Heart right ventricle (tissue), 16 donors: ENCODE measurements around the gene SYNPO. TPM values are rescaled to one million over a fixed set of nuclear protein-coding genes. Genes with fewer than 3 reads are reported as not detected.

Experiments
- ATAC-seq, 8 donors: fragments of 200-7000 bp; cut with Tn5 transposase; one replicate each; pipeline ENCODE4 v1.9.1; 2020; ENCODE audit warnings: mild to moderate bottlenecking in 8 of 8, moderate library complexity in 8 of 8, moderate number of reproducible peaks in 1 of 8
- DNase-seq, 2 donors: peaks; one replicate each; pipeline ENCODE4 v3.0.0-alpha.2; 2020
- H3K27ac ChIP-seq, 10 donors: fragments of 200-600 bp; sonication (generic) in 2 of 10; one replicate each; pipeline versions ENCODE4 v1.5.0 to v1.8.0; 2020 to 2022; ENCODE audit warnings: mild to moderate bottlenecking in 3 of 10
- H3K27me3 ChIP-seq, 7 donors: fragments of 200-600 bp; one replicate each; pipeline ENCODE4 v1.8.0; 2021 to 2022; ENCODE audit warnings: mild to moderate bottlenecking in 2 of 7
- H3K36me3 ChIP-seq, 9 donors: fragments of 200-600 bp; sonication (generic) in 1 of 9; one replicate each; pipeline versions ENCODE4 v1.5.0 to v1.8.0; 2020 to 2022; ENCODE audit warnings: mild to moderate bottlenecking in 2 of 9
- H3K4me1 ChIP-seq, 9 donors: fragments of 200-600 bp; sonication (generic) in 1 of 9; one replicate each; pipeline versions ENCODE4 v1.5.0 to v1.8.0; 2020 to 2022; ENCODE audit warnings: mild to moderate bottlenecking in 4 of 9
- H3K4me3 ChIP-seq, 10 donors: fragments of 200-600 bp; sonication (generic) in 2 of 10; one replicate each; pipeline versions ENCODE4 v1.5.0 to v1.8.0; 2020 to 2022; ENCODE audit warnings: mild to moderate bottlenecking in 7 of 10, moderate library complexity in 2 of 10
- H3K9me3 ChIP-seq, 11 donors: fragments of 200-600 bp in 10 of 11; sonication (generic) in 2 of 11; one replicate each; pipeline versions ENCODE4 v1.5.0 to v1.8.0; 2013 to 2022; ENCODE audit warnings: mild to moderate bottlenecking in 2 of 11, control low read depth in 1 of 11, moderate library complexity in 1 of 11
- CTCF ChIP-seq, 9 donors: fragments of 200-600 bp; sonication (generic) in 2 of 9; IDR thresholded peaks; one replicate each; pipeline versions ENCODE4 v1.5.0 to v1.8.0; 2021 to 2022; ENCODE audit warnings: antibody characterized with exemption in 9 of 9, mild to moderate bottlenecking in 5 of 9, moderate library complexity in 1 of 9
- WGBS, 2 donors: extraction: QIAGEN DNeasy Blood & Tissue Kit; methylation state at CpG; one replicate each; pipeline ENCODE4 v1.1.7; 2013; ENCODE audit warnings: inconsistent platforms in 1 of 2; 5-methylcytosine and 5-hydroxymethylcytosine counted together
- intact Hi-C, 10 donors: fragments of 100-400 bp; cut with DNase I; formaldehyde crosslinking; loops; one replicate each; pipeline versions ENCODE4 v1.11.1 to v1.14.2; 2022
- polyA plus RNA-seq, 2 donors: library from polyadenylated mRNA; stranded (reverse); fragments of 200-250 nt; gene quantifications; one replicate each; pipeline ENCODE4 v1.2.3, GENCODE V29; 2013
- total RNA-seq, 10 donors: library from RNA; stranded (reverse); fragmentation: NEBNext Ultra II Directional in 3 of 10; extraction: Animal tissue kit (Norgen Biotek cat#: 25700) in 3 of 10; gene quantifications; one replicate each; pipeline versions ENCODE4 v1.2.1 to v1.2.4, GENCODE V29; 2021 to 2023
- donor health status: Arrhythmogenic right ventricular cardiomyopathy.
- donor health status: ischemic (EF 13 %, LVEDD 7.1; RV severe dilation, severe dysfunction).
- donor health status: healthy with polysubstance abuse.
- donor health status: DM: no; HTN: yes; CAD: no.
- donor health status: DM: no; HTN: no; CAD: no.
- donor health status: ischemic (EF 25% LVEDD 6.9; RV normal size, moderate dysfunction).
- donor health status: ischemic (EF 25% LVEDD 5.7; RV mildly dilated, moderate dysfunction).
- donor health status: healthy.
- donor health status: DM: yes; HTN: yes; CAD: no.
- donor health status: Ischemic cardiomyopathy.
- donor health status: ischemic (EF 35%, LVEDD 5.7; RV mildly dilated, moderate dysfunction).
- donor health status: nonischemic (EF 11% LVEDD 7.7; RV severe dilation, severe dysfunction).
- donor health status: DM: yes; HTN: yes; CAD: no.
- donor health status: PGD.
- donor health status: ischemic (EF 29% LVEDD 5.4; RV normal size, mild dysfunction).
- donor health status: nonischemic (EF 23%, LVEDD 6.1; RV moderate dilation, normal function).

SYNPO gene
- total and polyA plus RNA-seq, 12 donors = 129 to 777 (median 652) TPM

- Histone ChIP-seq H3K4me3 (no peak overlapping the region), H3K9me3 (no peaks in the 10 kb centered on the region), H3K27ac (peak overlapping the region; percentile 53 to 100 (median 90)), H3K4me1 (peaks cover 35 to 95% (median 83%) of the 10 kb centered on the region in 9 donors), H3K27me3 (peaks cover 0 to 4% (median 0%) of the 10 kb centered on the region in 7 donors), H3K36me3 (peaks cover 0 to 52% (median 7%) of the 10 kb centered on the region in 9 donors)
- WGBS, 2 donors = 38 to 59% methylated on average over 9 of the region's 9 CpGs
- ATAC-seq = peak; percentile 29 to 87 (median 72)
- intact Hi-C loops = loop anchor here in 1 of 10 donors (2.0 kb wide), 1 partner anchor 22 kb away; no protein-coding TSS in a partner anchor
- DNase-seq = peak; percentile 77 to 80
- TF ChIP-seq CTCF (IDR thresholded peaks at IDR 0.05) = no peak
Observed at GRCh38 chr5:150630461-150631325, 9.8 kb upstream of the SYNPO start.

GRCh38 chr5:150631326-150631701 is 9.1 kb upstream of the SYNPO start:
- Histone ChIP-seq H3K4me3 (no peak overlapping the region), H3K36me3 (peaks cover 0 to 52% (median 7%) of the 10 kb centered on the region in 9 donors), H3K27ac (peak overlapping the region; percentile 53 to 100 (median 90)), H3K4me1 (peaks cover 41 to 95% (median 83%) of the 10 kb centered on the region in 9 donors), H3K9me3 (no peaks in the 10 kb centered on the region), H3K27me3 (no peaks in the 10 kb centered on the region)
- ATAC-seq (no peak), DNase-seq (no peak)
- no peak for TF ChIP-seq CTCF (IDR thresholded peaks at IDR 0.05)
- WGBS, 2 donors = 71 to 80% methylated on average over 6 of the region's 6 CpGs
- intact Hi-C loops = loop anchor here in 1 of 10 donors (2.0 kb wide), 1 partner anchor 21 kb away; no protein-coding TSS in a partner anchor

- 38 to 42% methylated on average over 10 of the region's 10 CpGs for WGBS, 2 donors
- Histone ChIP-seq H3K27ac (peak overlapping the region; percentile 53 to 100 (median 90)), H3K4me1 (peaks cover 39 to 95% (median 82%) of the 10 kb centered on the region in 9 donors), H3K36me3 (peaks cover 0 to 56% (median 7%) of the 10 kb centered on the region in 9 donors), H3K4me3 (no peak overlapping the region), H3K27me3 (no peaks in the 10 kb centered on the region), H3K9me3 (no peaks in the 10 kb centered on the region)
- DNase-seq (peak in 1 of 2 donors; percentile 11), ATAC-seq (peak in 6 of 8 donors; percentile 44 to 74 (median 62))
- intact Hi-C loops = no loop called here
- TF ChIP-seq CTCF (IDR thresholded peaks at IDR 0.05) = no peak
Observed at GRCh38 chr5:150632305-150633160, 7.9 kb upstream of the SYNPO start.

GRCh38 chr5:150633429-150633828 is 7.0 kb upstream of the SYNPO start:
- H3K36me3 ChIP-seq = peaks cover 0 to 59% (median 7%) of the 10 kb centered on the region in 9 donors
- peak overlapping the region; percentile 43 to 100 (median 88) for H3K27ac ChIP-seq
- H3K9me3 ChIP-seq = no peaks in the 10 kb centered on the region
- 60 to 62% methylated on average over 2 of the region's 2 CpGs for WGBS, 2 donors
- H3K27me3 ChIP-seq = no peaks in the 10 kb centered on the region
- peaks cover 46 to 97% (median 82%) of the 10 kb centered on the region in 9 donors for H3K4me1 ChIP-seq
- no peak for TF ChIP-seq CTCF (IDR thresholded peaks at IDR 0.05)
- H3K4me3 ChIP-seq = no peak overlapping the region
- DNase-seq (no peak), ATAC-seq (no peak)
- intact Hi-C loops = no loop called here
